Calu3 (cell line): ENCODE results near the gene KDM5D. TPM values are rescaled to one million over a fixed set of nuclear protein-coding genes. Genes with fewer than 3 reads are reported as not detected.

ENCODE experiments used
- BruUV-seq: library from RNA; stranded (reverse); fragments of 400-500 nt; replicated peaks from 2 replicates; lab custom pipeline; 2021; lab: Mats Ljungman, UMichigan
- CTCF ChIA-PET: fragments of 300-600 bp; sonication (Branson Sonifier 250); formaldehyde crosslinking; loops from one replicate; lab custom pipeline; 2022; ENCODE audit warnings: antibody characterized with exemption; lab: Charles Lee
- DNase-seq: peaks from one replicate; pipeline ENCODE4 v3.0.0; 2022
- H3K27ac Mint-ChIP-seq: one replicate; pipeline ENCODE4 v1.8.0; 2022; ENCODE audit warnings: mixed read lengths; ENCODE audit not compliant: unreplicated experiment
- H3K27me3 Mint-ChIP-seq: one replicate; pipeline ENCODE4 v1.8.0; 2022; ENCODE audit warnings: mixed read lengths; ENCODE audit not compliant: unreplicated experiment
- H3K36me3 Mint-ChIP-seq: one replicate; pipeline ENCODE4 v1.8.0; 2022; ENCODE audit warnings: mild to moderate bottlenecking, moderate library complexity, mixed read lengths; ENCODE audit not compliant: insufficient read depth, unreplicated experiment
- H3K4me1 Mint-ChIP-seq: one replicate; pipeline ENCODE4 v1.8.0; 2022; ENCODE audit warnings: mild to moderate bottlenecking, low read depth, mixed read lengths; ENCODE audit not compliant: unreplicated experiment
- H3K4me3 Mint-ChIP-seq: one replicate; pipeline ENCODE4 v1.8.0; 2022; ENCODE audit warnings: mild to moderate bottlenecking, low read depth, moderate library complexity, mixed read lengths; ENCODE audit not compliant: unreplicated experiment
- H3K9me3 Mint-ChIP-seq: one replicate; pipeline ENCODE4 v1.8.0; 2022; ENCODE audit warnings: low read depth, mixed read lengths; ENCODE audit not compliant: unreplicated experiment
- CTCF ChIP-seq: fragments of 200-600 bp; IDR thresholded peaks from one replicate; pipeline ENCODE4 v1.8.0; 2022; ENCODE audit warnings: antibody characterized with exemption; ENCODE audit not compliant: unreplicated experiment
- intact Hi-C: fragments of 100-400 bp; cut with micrococcal nuclease; formaldehyde crosslinking; loops from one replicate; pipeline ENCODE4 v1.10.0; 2022; ENCODE audit not compliant: unreplicated experiment
- total RNA-seq: library from RNA; stranded (reverse); gene quantifications from 2 replicates; pipeline ENCODE4 v1.2.3, GENCODE V29; 2022

Gene KDM5D
- total RNA-seq, 1 experiment from 2014 or later = not detected

DNA sequence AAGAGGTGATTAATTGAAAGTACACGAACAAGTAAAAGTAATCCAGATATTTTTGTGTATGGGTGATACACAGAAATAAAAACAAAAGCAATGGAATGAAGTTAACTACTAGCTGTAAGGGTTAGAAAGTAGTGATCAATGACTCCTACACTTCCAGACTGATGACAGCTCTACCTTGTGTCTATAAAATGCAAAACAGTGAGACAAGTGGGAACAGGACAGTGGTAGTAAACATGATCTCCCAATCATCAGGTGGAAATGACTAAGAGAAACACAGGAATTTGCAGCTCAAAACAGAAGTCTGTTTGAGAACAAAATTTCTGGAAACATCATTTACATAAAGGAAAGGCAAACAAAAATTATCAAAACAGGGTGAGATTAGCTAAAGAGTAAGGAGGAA is 10.1 kb downstream of the KDM5D start:
- intact Hi-C loops = no loop called here
- Mint-ChIP-seq H3K9me3 (no peaks in the 10 kb centered on the region), H3K27me3 (no peaks in the 10 kb centered on the region), H3K27ac (no peak overlapping the region), H3K36me3 (no peaks in the 10 kb centered on the region), H3K4me3 (no peak overlapping the region), H3K4me1 (no peaks in the 10 kb centered on the region)
- no TSS peak for BruUV-seq
- no peak for TF ChIP-seq CTCF
- DNase-seq = no peak
- CTCF ChIA-PET = no interaction called here

- H3K27me3 Mint-ChIP-seq = no peaks in the 10 kb centered on the region
- BruUV-seq = no TSS peak
- no peak overlapping the region for H3K4me3 Mint-ChIP-seq
- CTCF ChIA-PET = no interaction called here
- intact Hi-C loops = no loop called here
- H3K9me3 Mint-ChIP-seq = no peaks in the 10 kb centered on the region
- H3K36me3 Mint-ChIP-seq = no peaks in the 10 kb centered on the region
- DNase-seq = no peak
- TF ChIP-seq CTCF = no peak
- H3K27ac Mint-ChIP-seq = no peak overlapping the region
- no peaks in the 10 kb centered on the region for H3K4me1 Mint-ChIP-seq
These were observed 26.6 kb downstream of the KDM5D start for GRCh38 chrY:19717950-19718349.

- Mint-ChIP-seq H3K9me3 (no peaks in the 10 kb centered on the region), H3K4me1 (no peaks in the 10 kb centered on the region), H3K27me3 (no peaks in the 10 kb centered on the region), H3K27ac (no peak overlapping the region), H3K4me3 (no peak overlapping the region), H3K36me3 (no peaks in the 10 kb centered on the region)
- DNase-seq = no peak
- CTCF ChIA-PET = no interaction called here
- no peak for TF ChIP-seq CTCF
- no TSS peak for BruUV-seq
- intact Hi-C loops = no loop called here
These were observed 27.4 kb downstream of the KDM5D start for GRCh38 chrY:19717146-19717545.

DNA sequence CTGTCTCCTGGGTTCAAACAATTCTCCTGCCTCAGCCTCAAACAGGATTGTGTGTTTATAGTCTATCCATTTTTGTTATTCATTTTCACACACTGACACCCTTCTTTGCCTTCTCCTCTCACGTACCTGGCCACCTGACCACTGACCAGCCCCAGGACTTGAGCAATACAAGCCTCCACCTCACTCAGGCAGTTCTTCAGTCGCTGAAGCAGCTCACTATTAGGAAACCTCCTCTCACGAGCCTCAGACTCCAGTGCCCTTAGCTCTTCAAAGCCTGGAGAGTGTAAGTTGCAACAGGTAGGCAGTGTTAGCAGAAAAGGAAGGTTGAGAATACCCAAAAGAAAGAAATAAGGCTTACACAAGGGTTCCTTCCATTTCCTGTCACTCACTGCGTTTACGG is 29.3 kb downstream of the KDM5D start:
- Mint-ChIP-seq H3K4me1 (no peaks in the 10 kb centered on the region), H3K27ac (no peak overlapping the region), H3K27me3 (no peaks in the 10 kb centered on the region), H3K9me3 (no peaks in the 10 kb centered on the region), H3K4me3 (no peak overlapping the region), H3K36me3 (no peaks in the 10 kb centered on the region)
- CTCF ChIA-PET = no interaction called here
- intact Hi-C loops = no loop called here
- BruUV-seq = no TSS peak
- no peak for TF ChIP-seq CTCF
- DNase-seq = no peak
